PC-9 (cell line): ENCODE measurements around the gene WDR37. TPM values are rescaled to one million over a fixed set of nuclear protein-coding genes. Genes with fewer than 3 reads are reported as not detected.

Source experiments
- BruUV-seq: library from RNA; stranded (reverse); fragments of 400-500 nt; replicated peaks from 2 replicates; lab custom pipeline; 2021; lab: Mats Ljungman, UMichigan
- CTCF ChIA-PET: fragments of 300-600 bp; sonication (Branson Sonifier 250); formaldehyde crosslinking; loops from one replicate; lab custom pipeline; 2022; ENCODE audit warnings: antibody characterized with exemption; lab: Charles Lee
- POLR2A ChIA-PET: fragments of 300-600 bp; sonication (Branson Sonifier 250); formaldehyde crosslinking; loops from one replicate; lab custom pipeline; 2022; ENCODE audit warnings: antibody characterized with exemption; ENCODE audit not compliant: unreplicated experiment; lab: Charles Lee
- DNase-seq, 2 experiments: peaks; one replicate each; pipeline versions ENCODE4 v3.0.0 to v3.0.0-alpha.2; 2015 to 2022; ENCODE audit warnings: mixed read lengths in 1 of 2
- H2AFZ ChIP-seq: fragments of 200-600 bp; sonication (generic); 2 replicates; pipeline ENCODE4 v1.8.1; 2017; ENCODE audit warnings: antibody characterized with exemption
- H3F3A ChIP-seq: fragments of 200-600 bp; sonication (generic); 2 replicates; pipeline ENCODE4 v1.8.1; 2017; ENCODE audit warnings: antibody characterized with exemption, mild to moderate bottlenecking, low read depth; ENCODE audit not compliant: insufficient read depth
- H3K27ac ChIP-seq: fragments of 200-600 bp; sonication (generic); 2 replicates; pipeline ENCODE4 v1.6.1; 2016; ENCODE audit warnings: mixed run types
- H3K27me3 ChIP-seq: fragments of 200-600 bp; sonication (generic); 2 replicates; pipeline ENCODE4 v1.6.1; 2016; ENCODE audit warnings: low read depth, mixed run types; ENCODE audit not compliant: insufficient read depth
- H3K36me3 ChIP-seq: fragments of 200-600 bp; sonication (generic); 2 replicates; pipeline ENCODE4 v1.6.1; 2016; ENCODE audit warnings: low read depth, mixed run types
- H3K4me1 ChIP-seq: fragments of 200-600 bp; sonication (generic); replicated peaks from 2 replicates; pipeline ENCODE4 v1.6.1; 2016; ENCODE audit warnings: mixed run types; ENCODE audit not compliant: insufficient read depth
- H3K4me2 ChIP-seq: fragments of 200-600 bp; sonication (generic); 2 replicates; pipeline ENCODE4 v1.6.1; 2017; ENCODE audit warnings: mixed run types
- H3K4me3 ChIP-seq: fragments of 200-600 bp; sonication (generic); 2 replicates; pipeline ENCODE4 v1.6.1; 2016; ENCODE audit warnings: mixed run types
- H3K79me2 ChIP-seq: fragments of 200-600 bp; sonication (generic); 2 replicates; pipeline ENCODE4 v1.6.1; 2017; ENCODE audit warnings: low read depth, mixed run types
- H3K9me2 ChIP-seq: fragments of 200-600 bp; sonication (generic); 2 replicates; pipeline ENCODE4 v1.8.1; 2017; ENCODE audit warnings: mild to moderate bottlenecking; ENCODE audit not compliant: insufficient read depth
- H3K9me3 ChIP-seq: fragments of 200-600 bp; sonication (generic); 2 replicates; pipeline ENCODE4 v1.8.1; 2016; ENCODE audit warnings: low read depth; ENCODE audit not compliant: insufficient read depth
- H4K20me1 ChIP-seq: fragments of 200-600 bp; sonication (generic); 2 replicates; pipeline ENCODE4 v1.8.1; 2017; ENCODE audit not compliant: insufficient read depth
- EZH2 ChIP-seq: fragments of 200-600 bp; sonication (generic); IDR thresholded peaks from 2 replicates; pipeline ENCODE4 v1.8.0; 2017; ENCODE audit warnings: antibody characterized with exemption, low read depth
- intact Hi-C: fragments of 100-400 bp; cut with micrococcal nuclease; formaldehyde crosslinking; loops from one replicate; pipeline ENCODE4 v1.10.0; 2022; ENCODE audit not compliant: unreplicated experiment
- total RNA-seq: library from RNA; stranded (reverse); gene quantifications from 2 replicates; pipeline ENCODE4 v1.2.3, GENCODE V29; 2021
- TF ChIP-seq, protein P1 (sequence below): fragments of 200-600 bp; sonication (generic); conservative IDR thresholded peaks from 2 replicates; pipeline ENCODE4 v1.6.1; 2017; ENCODE audit warnings: mixed run types, antibody characterized with exemption, mild to moderate bottlenecking, moderate library complexity

WDR37 gene
- total RNA-seq, 1 experiment from 2014 or later = 12.3 TPM

DNA sequence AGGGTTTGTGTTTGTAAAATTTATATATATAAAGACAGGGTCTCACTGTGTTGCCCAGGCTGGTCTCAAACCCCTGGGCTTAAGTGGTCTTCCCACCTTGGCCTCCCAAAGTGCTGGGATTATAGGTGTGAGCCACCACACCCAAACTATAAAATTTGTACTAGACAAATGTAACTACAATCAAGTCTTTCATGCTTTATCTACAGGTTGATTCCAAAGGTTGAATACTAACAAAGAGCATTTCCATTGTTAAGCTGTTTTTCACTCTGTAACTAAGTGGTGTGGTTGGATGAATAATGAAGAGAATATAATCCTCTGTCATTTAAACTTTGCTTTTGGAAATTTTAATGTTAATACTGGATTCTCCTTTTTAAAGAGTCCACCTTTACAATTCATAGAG is 22.5 kb downstream of the WDR37 start:
- POLR2A ChIA-PET = no interaction called here
- H3K4me2 ChIP-seq = no peak overlapping the region
- H2AFZ ChIP-seq = no peak overlapping the region
- no TSS peak for BruUV-seq
- no peaks in the 10 kb centered on the region for H3K27me3 ChIP-seq
- DNase-seq = no peak
- H3K36me3 ChIP-seq = no peaks in the 10 kb centered on the region
- no peaks in the 10 kb centered on the region for H3K9me3 ChIP-seq
- TF ChIP-seq EZH2 = no peak
- TF ChIP-seq, protein P1, sequence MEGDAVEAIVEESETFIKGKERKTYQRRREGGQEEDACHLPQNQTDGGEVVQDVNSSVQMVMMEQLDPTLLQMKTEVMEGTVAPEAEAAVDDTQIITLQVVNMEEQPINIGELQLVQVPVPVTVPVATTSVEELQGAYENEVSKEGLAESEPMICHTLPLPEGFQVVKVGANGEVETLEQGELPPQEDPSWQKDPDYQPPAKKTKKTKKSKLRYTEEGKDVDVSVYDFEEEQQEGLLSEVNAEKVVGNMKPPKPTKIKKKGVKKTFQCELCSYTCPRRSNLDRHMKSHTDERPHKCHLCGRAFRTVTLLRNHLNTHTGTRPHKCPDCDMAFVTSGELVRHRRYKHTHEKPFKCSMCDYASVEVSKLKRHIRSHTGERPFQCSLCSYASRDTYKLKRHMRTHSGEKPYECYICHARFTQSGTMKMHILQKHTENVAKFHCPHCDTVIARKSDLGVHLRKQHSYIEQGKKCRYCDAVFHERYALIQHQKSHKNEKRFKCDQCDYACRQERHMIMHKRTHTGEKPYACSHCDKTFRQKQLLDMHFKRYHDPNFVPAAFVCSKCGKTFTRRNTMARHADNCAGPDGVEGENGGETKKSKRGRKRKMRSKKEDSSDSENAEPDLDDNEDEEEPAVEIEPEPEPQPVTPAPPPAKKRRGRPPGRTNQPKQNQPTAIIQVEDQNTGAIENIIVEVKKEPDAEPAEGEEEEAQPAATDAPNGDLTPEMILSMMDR = no peak
- no peaks in the 10 kb centered on the region for H3K9me2 ChIP-seq
- no peak overlapping the region for H3K4me3 ChIP-seq
- H3K27ac ChIP-seq = no peak overlapping the region
- no peaks in the 10 kb centered on the region for H3F3A ChIP-seq
- CTCF ChIA-PET = no interaction called here
- no peaks in the 10 kb centered on the region for H3K4me1 ChIP-seq
- intact Hi-C loops = no loop called here
- H3K79me2 ChIP-seq = no peaks in the 10 kb centered on the region
- no peaks in the 10 kb centered on the region; the same call in 1 of the 2 replicates for H4K20me1 ChIP-seq

DNA sequence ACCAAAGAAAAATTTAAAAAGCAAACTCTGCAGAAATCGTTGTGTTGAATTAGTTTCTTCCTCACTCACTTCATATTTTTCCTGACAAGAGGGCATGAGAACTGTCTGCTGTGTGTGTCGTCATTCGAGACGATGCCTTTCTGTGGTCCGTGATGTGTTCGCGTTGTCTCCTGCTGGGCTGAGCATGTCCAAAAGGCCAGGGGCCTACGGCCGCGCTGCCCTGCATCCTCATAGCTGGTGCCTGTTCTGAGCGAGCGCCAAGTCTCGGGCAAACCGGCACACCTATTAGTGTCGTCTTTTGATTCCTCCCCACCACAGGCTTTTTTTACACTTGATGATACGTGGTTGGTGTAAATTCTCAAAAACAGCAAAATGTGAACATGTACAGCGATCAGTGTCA is 27.4 kb downstream of the WDR37 start:
- Histone ChIP-seq H3K27ac (no peak overlapping the region), H3K79me2 (no peaks in the 10 kb centered on the region), H4K20me1 (no peaks in the 10 kb centered on the region), H3K27me3 (no peaks in the 10 kb centered on the region), H3K4me1 (no peaks in the 10 kb centered on the region), H3K9me2 (no peaks in the 10 kb centered on the region), H3K4me3 (no peak overlapping the region), H3K4me2 (no peak overlapping the region), H3K9me3 (no peaks in the 10 kb centered on the region), H3F3A (no peaks in the 10 kb centered on the region), H2AFZ (no peak overlapping the region), H3K36me3 (no peaks in the 10 kb centered on the region)
- no peak for DNase-seq
- TF ChIP-seq EZH2 = no peak
- TF ChIP-seq, protein P1 = no peak
- CTCF ChIA-PET = no interaction called here
- no TSS peak for BruUV-seq
- POLR2A ChIA-PET = no interaction called here
- intact Hi-C loops = no loop called here

DNA sequence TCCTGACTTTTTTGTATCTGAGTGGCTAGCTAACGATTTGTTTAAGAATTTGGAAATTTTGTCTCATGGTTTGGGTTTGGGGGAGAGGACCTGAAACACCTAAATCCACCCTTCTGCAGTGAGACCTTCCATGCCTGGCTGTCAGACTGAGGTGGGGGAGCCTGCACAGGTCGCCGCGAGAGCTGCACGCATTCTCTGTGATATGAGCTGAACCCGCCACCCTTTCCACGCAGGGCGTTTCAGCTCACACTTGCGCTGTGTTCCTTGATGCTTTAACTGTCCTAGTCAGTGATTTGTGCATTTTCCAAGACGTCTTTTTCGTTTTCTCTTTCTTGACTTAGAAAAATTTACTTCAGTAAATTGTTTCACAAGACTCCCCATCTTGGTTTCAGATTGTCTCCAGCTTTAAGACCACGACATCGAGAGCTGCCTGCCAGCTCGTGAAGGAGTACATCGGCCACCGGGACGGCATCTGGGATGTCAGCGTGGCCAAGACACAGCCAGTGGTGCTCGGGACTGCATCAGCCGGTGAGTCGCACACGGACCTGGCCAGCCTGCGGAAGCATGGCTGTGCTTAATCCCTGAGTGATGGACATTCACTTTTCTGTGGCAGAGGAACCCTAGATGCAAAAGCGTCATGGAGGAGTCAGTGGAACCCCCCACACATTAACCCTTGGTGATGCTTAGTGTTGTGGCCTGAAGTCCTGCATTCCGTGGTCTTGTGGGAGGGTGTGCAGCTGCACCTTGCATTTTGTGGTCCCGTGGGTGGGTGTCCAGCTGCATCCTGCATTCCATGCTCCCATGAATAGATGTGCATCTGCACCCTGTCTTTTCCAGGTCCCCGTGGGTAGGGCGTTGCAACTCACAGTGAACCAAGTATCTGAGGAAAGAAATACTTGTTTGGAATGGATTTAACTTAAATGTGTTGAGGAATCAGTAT is 28.1 kb downstream of the WDR37 start:
- no peaks in the 10 kb centered on the region for H4K20me1 ChIP-seq
- BruUV-seq = no TSS peak
- no peaks in the 10 kb centered on the region for H3K79me2 ChIP-seq
- no peak overlapping the region for H3K27ac ChIP-seq
- no peaks in the 10 kb centered on the region for H3K36me3 ChIP-seq
- DNase-seq = no peak
- no peak overlapping the region for H2AFZ ChIP-seq
- no peaks in the 10 kb centered on the region for H3F3A ChIP-seq
- H3K4me1 ChIP-seq = no peaks in the 10 kb centered on the region
- no peak overlapping the region for H3K4me3 ChIP-seq
- CTCF ChIA-PET = no interaction called here
- POLR2A ChIA-PET = no interaction called here
- no peak for TF ChIP-seq EZH2
- TF ChIP-seq, protein P1 = no peak
- H3K9me2 ChIP-seq = no peaks in the 10 kb centered on the region
- H3K27me3 ChIP-seq = no peaks in the 10 kb centered on the region
- no peaks in the 10 kb centered on the region for H3K9me3 ChIP-seq
- intact Hi-C loops = no loop called here
- H3K4me2 ChIP-seq = no peak overlapping the region
